Activated T-cell treated with anti-CD3 and anti-CD28 coated beads for 4 hours (primary cell): ENCODE data around the gene PIEZO2.
"Not testable (repeated sequence)": the region's sequence is repeated elsewhere in the genome, so short reads cannot be mapped to it uniquely, and the experiment has no call there.

Experiments used
- DNase-seq: peaks from one replicate; pipeline ENCODE4 v3.0.0-alpha.2; 2020

The PIEZO2 gene

DNA sequence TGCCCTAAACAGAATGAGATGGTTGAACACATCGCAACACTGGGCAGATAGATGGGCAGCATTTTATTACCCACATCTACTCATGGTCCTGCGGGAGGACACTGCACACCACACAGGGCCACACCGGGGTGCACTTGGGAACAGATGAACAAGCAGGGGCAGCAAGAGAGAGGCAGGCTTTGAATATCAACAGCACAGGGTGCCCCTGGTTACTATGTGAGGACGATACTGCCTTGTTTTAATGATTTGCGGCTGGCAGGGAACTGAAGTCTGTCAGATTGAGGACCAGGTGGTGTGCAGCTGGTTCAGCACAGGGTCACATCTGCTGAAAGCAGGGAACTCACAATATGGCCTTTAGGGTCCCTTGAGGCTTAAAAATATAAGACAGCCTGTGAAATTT, 195.7 kb downstream of the PIEZO2 start:
- DNase-seq = no peak

GRCh38 chr18:10951631-10952544, 197.5 kb downstream of the PIEZO2 start:
- no peak for DNase-seq

DNA sequence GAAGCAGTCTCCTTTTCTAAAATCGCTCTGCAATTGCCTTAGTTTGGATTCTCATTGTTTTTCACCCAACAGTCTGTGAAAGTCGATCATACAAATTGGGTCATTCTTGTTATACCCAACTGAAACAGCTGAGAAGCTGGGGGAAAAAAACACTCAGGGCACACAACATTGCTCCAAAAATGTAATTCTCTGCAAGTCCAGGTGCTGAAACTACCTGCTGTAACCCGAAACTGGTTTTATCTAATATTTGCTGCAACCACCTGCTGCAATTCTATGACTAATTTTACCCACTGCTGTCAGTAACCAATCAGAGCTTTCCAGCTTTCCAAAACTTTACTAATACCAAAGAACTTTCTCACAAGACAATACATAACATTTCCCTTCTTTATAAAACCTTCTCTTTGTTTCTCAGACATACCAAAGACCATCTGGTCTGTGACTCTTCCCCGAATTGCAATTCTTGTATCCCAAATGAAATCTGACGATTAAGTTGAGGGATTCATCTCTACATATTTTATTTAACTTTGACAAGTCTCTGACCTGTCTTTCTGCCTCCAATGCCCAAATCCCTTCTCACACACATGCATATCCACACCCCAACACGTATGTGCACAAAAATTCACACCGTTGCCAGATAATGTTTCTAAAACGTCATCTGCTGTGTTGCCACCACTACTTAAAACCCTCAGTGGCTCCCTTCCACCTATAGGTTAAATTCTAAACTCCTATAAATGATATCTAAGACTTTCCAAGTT, 198.3 kb downstream of the PIEZO2 start:
- DNase-seq = no peak

DNA sequence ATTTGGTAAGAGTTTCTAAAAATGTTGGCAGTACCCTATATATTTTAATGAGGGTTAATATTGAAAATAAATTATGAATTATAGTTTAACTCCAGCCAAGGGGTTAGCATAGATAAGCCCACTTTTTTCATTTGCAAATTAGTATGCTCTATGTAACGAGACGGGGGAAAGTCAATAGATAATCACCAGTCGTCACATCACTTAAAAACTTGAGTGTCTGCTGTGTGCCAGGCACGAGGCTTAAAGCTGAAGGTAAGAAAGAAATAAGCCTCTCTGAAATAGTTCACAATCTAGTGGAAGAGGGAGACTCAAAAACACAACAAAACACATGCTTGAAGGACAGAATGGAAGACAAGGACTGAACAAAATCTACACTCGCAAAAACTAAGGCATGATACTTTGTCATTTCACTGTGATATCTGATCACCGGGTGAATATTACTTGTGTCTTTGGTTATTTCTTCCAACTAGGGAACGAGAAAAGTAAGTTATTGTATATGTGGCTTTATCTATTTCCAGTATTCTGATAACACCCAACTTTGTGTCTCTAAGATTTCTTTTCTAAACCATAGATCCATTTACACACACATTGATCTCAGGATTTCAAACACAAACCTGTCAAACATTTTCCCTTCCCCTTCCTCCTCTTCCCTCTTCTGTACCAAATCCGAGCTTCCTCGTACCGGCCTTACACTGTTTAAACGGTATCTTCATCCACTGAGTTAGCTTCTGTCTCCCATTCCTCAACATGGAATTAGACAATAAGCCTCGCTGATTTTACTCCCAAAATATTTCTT, 199.1 kb downstream of the PIEZO2 start:
- DNase-seq = no peak

GRCh38 chr18:10949655-10950054, 199.7 kb downstream of the PIEZO2 start:
- no peak for DNase-seq

DNA sequence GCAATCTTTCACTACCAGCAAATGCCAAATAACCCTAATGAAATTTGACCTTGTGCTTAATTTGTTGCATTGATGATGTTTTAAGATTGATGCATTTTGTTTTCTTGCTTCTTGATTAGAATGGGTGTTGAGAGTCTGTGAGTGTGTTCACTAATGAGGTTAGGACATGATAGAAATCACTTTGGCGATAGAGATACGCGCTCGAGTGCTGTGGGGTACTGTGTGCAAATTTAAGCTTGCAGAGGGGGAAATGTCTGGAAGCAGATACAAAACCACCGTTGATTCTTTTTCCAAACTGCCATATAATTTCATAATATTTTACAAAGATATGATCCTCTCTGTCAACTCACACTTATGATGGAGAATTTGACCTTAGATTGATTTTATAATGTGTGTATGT, 200.9 kb downstream of the PIEZO2 start:
- no peak for DNase-seq

DNA sequence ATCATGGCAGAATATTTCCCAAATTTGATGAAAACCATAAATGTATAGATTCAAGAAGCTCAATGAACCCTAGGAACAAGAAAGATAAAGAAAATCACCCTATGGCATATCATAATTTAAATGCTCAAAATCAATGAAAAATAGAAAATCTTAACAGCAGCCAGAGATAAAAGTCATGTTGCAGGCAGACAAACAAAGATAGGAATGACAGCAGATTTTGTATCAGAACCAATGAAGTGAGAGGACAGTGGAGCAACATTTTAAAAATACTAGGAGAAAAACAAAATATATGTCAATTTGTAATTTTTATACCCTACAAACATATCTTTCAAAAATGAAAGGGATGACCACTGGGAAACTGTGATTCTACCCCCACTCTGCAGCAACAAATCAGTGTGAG, 203.3 kb downstream of the PIEZO2 start:
- DNase-seq = no peak

DNA sequence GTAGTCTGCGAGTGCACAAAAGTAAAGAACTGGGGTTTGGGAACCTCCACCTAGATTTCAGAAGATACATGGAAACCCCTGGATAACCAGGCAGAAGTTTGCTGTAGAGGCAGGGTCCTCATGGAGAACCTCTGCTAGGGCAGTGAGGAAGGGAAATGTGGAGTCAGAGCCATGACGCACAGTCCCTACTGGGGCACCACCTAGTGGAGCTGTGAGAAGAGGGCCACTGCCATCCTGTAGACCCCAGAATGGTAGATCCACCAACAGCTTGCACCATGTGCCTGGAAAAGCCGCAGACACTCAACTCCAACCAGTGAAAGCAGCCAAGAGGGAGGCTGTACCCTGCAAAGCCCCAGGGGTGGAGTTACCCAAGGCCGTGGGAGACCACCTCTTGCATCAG, 206.4 kb downstream of the PIEZO2 start:
- DNase-seq = no peak

DNA sequence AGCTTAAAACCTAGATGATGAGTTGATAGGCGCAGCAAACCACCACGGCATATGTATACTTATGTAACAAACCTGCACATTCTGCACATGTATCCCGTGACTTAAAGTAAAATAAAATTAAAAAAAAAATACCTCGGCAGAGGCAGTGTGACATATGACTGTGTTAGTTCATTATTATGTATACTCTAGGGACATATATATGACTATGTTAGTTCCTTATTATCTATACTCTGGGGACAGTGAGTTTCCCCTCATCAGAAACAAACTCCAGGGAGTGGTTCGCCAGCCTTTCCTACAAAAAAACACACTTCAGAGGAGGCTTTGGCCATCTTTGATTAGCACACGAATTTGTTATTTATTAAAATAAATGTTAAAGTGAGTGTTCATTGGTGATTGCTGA, 209.5 kb downstream of the PIEZO2 start:
- no peak for DNase-seq

- DNase-seq = no peak
Observed at GRCh38 chr18:10937743-10938640, 211.4 kb downstream of the PIEZO2 start.

GRCh38 chr18:10936176-10937053, 213.0 kb downstream of the PIEZO2 start:
- DNase-seq = no peak

DNA sequence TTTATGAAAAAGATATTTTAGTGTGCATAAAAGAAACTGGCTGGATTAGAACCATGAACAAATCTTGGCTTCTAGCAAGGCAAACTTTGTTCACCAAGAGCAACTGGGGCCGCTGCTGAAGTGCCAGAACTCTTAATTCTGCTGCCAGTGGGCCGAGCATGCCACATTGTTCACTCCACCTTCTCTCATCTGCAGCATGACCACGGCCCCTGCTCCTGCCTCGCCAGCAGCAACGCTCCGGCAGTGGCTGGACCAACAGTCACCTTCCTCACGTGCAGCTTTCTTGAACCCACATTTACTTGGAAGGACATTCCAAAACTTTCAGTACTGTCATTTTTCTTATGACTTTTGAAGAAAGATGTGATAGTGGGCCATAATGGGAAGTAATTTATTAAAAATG, 213.8 kb downstream of the PIEZO2 start:
- DNase-seq = no peak

- not testable (repeated sequence) for DNase-seq
Observed at GRCh38 chr18:10933648-10934047, 215.7 kb downstream of the PIEZO2 start.

DNA sequence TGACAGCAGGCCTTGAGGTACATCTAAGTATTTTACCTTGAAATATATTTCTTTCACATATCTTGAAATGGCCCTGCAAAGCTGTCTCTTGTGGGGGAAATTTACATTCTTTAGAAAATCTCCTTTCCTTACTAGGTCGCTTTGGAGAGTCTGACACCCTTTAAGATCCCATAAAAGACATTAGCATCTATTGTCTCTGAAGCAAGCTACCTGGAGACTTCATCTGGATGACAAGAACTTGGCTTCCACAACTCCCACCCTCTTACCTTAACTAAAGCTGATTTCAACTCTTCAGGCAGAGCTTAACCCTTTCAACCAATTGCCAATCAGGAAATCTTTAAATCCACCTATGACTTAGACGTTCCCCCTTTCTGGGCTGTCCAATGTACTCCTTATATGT, 219.3 kb downstream of the PIEZO2 start:
- DNase-seq = no peak

GRCh38 chr18:10928772-10929373, 220.5 kb downstream of the PIEZO2 start:
- DNase-seq = no peak

DNA sequence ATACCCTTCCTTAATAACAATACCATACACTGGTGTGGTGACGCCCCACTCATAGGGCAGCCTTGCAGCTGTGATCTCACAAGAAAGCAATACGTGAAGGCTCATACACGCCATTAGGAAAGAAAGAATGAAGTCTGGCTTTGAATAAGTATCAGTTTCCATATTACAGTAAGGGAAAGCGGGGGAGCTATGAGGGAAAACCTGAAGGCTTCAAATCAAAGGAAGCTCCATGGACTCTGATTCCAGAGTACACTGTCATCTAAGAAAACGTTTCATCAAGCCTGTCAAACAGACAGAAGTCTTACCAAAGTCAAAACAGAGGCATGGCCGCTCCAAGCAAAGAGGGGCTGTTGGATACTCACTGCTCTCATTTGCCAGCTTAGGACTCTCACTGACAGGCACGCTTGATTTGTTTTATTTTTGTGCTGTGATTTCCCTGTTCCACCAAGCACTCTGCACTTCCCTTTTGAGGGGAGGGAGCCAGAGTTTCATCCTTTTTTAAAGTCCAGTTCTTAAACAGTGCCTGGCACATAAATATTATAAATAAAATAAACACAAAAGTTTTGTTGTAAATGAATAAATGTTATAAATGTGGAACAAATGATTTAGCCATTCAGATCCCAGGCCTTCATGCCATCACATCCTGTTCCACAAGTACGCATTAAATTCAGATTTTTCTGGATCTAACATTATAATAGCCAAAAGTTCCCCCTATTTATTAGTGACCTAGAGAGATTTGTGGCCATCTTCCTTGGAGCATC, 221.2 kb downstream of the PIEZO2 start:
- DNase-seq = no peak

GRCh38 chr18:10927286-10927992, 221.9 kb downstream of the PIEZO2 start:
- no peak for DNase-seq

DNA sequence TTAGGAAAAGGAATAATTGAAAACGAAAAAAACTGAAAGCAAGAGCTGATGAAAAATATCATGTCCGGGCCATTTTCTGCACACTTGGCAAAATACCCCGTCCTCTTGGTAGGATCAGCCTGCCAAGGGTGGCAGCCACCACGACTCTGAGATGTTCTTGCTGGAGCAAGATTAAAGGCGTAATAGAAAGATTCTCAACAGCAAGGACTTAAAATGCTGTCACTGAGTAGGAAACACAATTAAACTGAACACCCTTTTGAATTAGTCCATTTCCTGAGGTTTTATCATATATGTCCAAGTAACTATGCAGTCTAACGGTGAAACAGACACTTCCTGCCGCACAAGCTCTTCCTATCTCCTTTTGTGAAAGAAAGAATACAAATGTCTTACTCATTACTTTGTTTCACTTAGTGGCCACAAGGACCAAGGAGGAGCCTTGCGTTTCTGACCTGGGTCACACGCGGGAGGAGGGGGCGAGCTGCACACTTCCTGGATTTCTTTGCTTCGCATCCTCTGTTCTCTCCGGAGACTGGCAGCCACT, 222.7 kb downstream of the PIEZO2 start:
- DNase-seq = no peak

DNA sequence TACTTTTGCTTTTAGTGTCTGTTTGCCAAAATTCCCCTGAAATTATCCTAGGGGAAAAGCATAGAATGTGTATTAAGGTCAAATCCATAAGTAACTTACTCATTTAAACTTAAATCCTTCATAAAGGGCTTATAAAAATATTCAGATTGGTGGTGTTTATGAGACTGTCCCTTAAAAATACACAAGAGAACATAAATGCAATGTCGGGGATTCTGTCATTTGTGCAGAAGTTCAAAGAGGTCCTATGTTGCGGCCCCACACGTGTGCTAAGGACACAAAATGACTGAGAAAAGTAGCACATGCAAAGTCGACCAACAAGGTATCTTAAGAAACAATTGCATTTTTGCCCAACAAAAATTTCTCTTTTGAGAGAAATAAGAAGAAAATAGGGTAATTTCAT, 225.1 kb downstream of the PIEZO2 start:
- no peak for DNase-seq
